Kidney (tissue), 14 donors: ENCODE data around the gene STN1. TPM values are rescaled to one million over a fixed set of nuclear protein-coding genes. Genes with fewer than 3 reads are reported as not detected.

Source experiments
- DNase-seq, 5 donors: peaks; one replicate each; pipeline ENCODE4 v3.0.0-alpha.2; 2013 to 2020
- FAIRE-seq: peaks from 2 replicates; lab custom pipeline; 2012; peaks lifted over from hg19 to GRCh38; lab: Jason Lieb, UNC
- H3K27ac ChIP-seq, 2 donors: one replicate each; pipeline ENCODE4 v1.7.0; 2013; ENCODE audit warnings: low read depth in 2 of 2, low read length in 2 of 2, inconsistent platforms in 1 of 2
- H3K27me3 ChIP-seq: one replicate; pipeline ENCODE4 v1.7.1; 2013; ENCODE audit warnings: low read length, inconsistent platforms; ENCODE audit not compliant: control insufficient read depth, insufficient read depth
- H3K36me3 ChIP-seq, 3 donors: one replicate each; pipeline versions ENCODE4 v1.7.0 to v1.7.1; 2013; ENCODE audit warnings: low read length in 3 of 3, control low read depth in 1 of 3, inconsistent platforms in 1 of 3; ENCODE audit not compliant: insufficient read depth in 3 of 3, control insufficient read depth in 2 of 3
- H3K4me1 ChIP-seq, 3 donors: one replicate each; pipeline versions ENCODE4 v1.7.0 to v1.7.1; 2013; ENCODE audit warnings: low read length in 3 of 3, inconsistent platforms in 1 of 3, low read depth in 1 of 3; ENCODE audit not compliant: control insufficient read depth in 2 of 3, insufficient read depth in 2 of 3
- H3K4me3 ChIP-seq, 3 donors: one replicate each; pipeline versions ENCODE4 v1.7.0 to v1.8.1; 2013; ENCODE audit warnings: low read length in 3 of 3, control low read depth in 1 of 3, inconsistent platforms in 1 of 3
- H3K9ac ChIP-seq, 3 donors: one replicate each; pipeline versions ENCODE4 v1.7.0 to v1.7.1; 2013; ENCODE audit warnings: low read length in 3 of 3, control low read depth in 1 of 3, inconsistent platforms in 1 of 3
- H3K9me3 ChIP-seq, 3 donors: one replicate each; pipeline versions ENCODE4 v1.7.0 to v1.7.1; 2013; ENCODE audit warnings: low read length in 3 of 3, control low read depth in 1 of 3, inconsistent platforms in 1 of 3; ENCODE audit not compliant: control insufficient read depth in 2 of 3, insufficient read depth in 1 of 3
- intact Hi-C: fragments of 100-400 bp; cut with DNase I; formaldehyde crosslinking; loops from one replicate; pipeline ENCODE4 v1.11.1; 2022
- polyA plus RNA-seq: library from polyadenylated mRNA; stranded (reverse); fragments of 350-450 nt; fragmentation: Illumina TruSeq; extraction: RNeasy Lipid Tissue Mini Kit (QIAGEN cat#74804); gene quantifications from one replicate; pipeline ENCODE4 v1.2.3, GENCODE V29; 2014; ENCODE audit warnings: low read depth, low replicate concordance; ENCODE audit not compliant: insufficient read depth
- total RNA-seq: library from RNA; stranded (reverse); fragmentation: NEBNext Ultra II Directional; extraction: Animal tissue kit (Norgen Biotek cat#: 25700); gene quantifications from one replicate; pipeline ENCODE4 v1.2.1, GENCODE V29; 2021
- TF ChIP-seq, protein P1 (sequence below): IDR thresholded peaks from 3 replicates; pipeline ENCODE4 v1.5.1; 2012; ENCODE audit warnings: mild to moderate bottlenecking, moderate library complexity, borderline replicate concordance; ENCODE audit not compliant: insufficient read depth; ENCODE audit errors: extremely low read depth
- donor health status: control.
- donor health status: control.
- donor health status: control.
- donor health status: control.
- donor health status: control.
- donor health status: DM: yes; HTN: yes; CAD: no.
- donor health status: Normal renal cell carcinoma (clear cell type).

Gene STN1
- total and polyA plus RNA-seq, 2 donors from 2014 or later, result 29.4 to 30.1 TPM

DNA sequence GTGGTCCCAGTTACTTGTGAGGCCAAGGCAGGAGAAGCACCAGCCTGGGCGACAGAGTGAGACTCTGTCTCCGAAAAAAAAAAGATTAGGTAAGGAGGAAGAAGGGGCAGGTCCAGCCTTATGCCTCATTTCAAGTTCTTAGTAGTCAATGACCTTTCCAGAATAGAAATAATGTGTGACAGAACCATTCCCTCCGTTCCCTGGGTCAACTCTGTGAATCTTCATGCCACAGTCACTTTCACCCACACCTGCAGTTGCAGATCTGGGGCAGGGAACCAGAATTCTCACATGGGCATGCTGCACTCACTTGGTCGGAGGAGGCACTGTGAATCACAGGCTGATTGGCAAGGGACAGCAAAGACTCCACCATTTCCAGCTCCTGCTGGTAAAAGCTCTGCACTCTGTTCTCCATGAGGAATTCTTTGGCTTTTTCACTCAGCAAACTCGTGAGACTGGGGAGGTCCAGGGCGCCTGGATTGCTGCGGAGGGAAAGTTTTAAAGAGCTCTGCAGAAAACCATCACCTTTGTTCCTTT lies 20.7 kb downstream of the STN1 start:
- no peak for DNase-seq

DNA sequence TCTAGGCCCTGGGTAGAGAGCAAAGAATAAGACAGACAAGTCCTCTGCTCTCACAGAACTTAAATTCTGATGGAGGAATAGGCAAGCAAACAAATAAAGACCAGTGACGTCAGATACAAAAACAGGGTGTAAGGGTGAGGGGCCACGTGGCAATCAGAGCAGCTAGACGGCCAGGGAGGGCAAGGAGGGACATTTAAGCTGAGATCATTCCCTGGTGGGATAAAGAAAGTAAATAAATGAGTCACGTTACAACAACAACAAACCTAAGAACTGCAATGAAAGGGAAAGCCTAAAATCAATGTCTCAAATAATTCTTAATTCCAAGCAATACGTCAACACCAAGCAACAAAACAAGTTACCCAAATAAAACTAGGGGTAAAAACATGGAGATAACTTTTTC lies 21.8 kb downstream of the STN1 start:
- H3K4me3 ChIP-seq, result no peak overlapping the region
- H3K36me3 ChIP-seq, result peaks cover 0 to 21% (median 17%) of the 10 kb centered on the region in 3 donors
- H3K27me3 ChIP-seq, result no peaks in the 10 kb centered on the region
- peak overlapping the region; percentile 68 to 84 for H3K27ac ChIP-seq
- intact Hi-C loops, result no loop called here
- peaks cover 6 to 23% (median 12%) of the 10 kb centered on the region in 3 donors for H3K4me1 ChIP-seq
- FAIRE-seq (no peak), DNase-seq (no peak)
- no peaks in the 10 kb centered on the region for H3K9me3 ChIP-seq
- H3K9ac ChIP-seq, result no peak overlapping the region
- TF ChIP-seq, protein P1, sequence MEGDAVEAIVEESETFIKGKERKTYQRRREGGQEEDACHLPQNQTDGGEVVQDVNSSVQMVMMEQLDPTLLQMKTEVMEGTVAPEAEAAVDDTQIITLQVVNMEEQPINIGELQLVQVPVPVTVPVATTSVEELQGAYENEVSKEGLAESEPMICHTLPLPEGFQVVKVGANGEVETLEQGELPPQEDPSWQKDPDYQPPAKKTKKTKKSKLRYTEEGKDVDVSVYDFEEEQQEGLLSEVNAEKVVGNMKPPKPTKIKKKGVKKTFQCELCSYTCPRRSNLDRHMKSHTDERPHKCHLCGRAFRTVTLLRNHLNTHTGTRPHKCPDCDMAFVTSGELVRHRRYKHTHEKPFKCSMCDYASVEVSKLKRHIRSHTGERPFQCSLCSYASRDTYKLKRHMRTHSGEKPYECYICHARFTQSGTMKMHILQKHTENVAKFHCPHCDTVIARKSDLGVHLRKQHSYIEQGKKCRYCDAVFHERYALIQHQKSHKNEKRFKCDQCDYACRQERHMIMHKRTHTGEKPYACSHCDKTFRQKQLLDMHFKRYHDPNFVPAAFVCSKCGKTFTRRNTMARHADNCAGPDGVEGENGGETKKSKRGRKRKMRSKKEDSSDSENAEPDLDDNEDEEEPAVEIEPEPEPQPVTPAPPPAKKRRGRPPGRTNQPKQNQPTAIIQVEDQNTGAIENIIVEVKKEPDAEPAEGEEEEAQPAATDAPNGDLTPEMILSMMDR, result no peak

More for the DNA sequence above, 20.7 kb downstream of the STN1 start:
- no peaks in the 10 kb centered on the region for H3K9me3 ChIP-seq
- no peak for FAIRE-seq
- H3K4me3 ChIP-seq, result no peak overlapping the region
- no peak overlapping the region for H3K9ac ChIP-seq
- TF ChIP-seq, protein P1, result no peak
- no peaks in the 10 kb centered on the region for H3K27me3 ChIP-seq
- intact Hi-C loops, result no loop called here
- no peak overlapping the region for H3K27ac ChIP-seq
- H3K4me1 ChIP-seq, result peaks cover 6 to 22% (median 12%) of the 10 kb centered on the region in 3 donors
- peaks cover 0 to 17% (median 16%) of the 10 kb centered on the region in 3 donors for H3K36me3 ChIP-seq

DNA sequence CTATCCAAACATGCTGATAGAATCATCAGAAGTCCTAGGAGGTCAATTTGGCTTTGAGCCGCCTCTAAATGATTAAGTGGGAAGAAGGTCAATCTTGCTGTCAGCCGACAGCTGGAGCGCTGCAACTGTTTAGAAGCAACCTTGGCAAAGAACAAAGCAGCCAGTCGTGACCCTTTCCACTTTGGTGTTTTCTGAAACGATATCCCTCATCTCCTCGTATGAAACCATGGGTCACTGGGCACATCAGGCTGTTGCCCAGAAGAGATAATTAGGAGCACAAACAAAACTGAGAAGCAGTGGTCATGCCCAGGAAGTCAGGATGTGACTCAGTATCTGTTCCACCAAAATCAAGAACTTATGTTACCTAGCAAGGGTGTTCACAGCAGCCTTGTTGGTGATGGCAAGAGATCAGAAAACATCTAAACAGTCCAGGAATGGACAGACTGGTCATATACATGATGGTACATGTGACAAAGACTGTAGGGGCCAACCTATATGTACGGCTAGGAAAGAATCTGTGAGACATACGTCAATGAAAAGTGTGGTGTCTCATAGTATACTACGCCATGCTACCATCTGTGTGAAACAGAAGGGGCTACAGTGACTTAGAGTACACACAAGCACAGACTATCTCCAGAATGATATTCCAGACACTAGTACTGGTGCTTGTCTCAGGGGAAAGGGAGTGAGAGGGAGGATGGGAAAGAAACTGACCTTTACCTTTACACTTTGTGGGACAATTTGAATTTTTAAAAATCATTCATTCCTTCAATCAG lies 22.4 kb downstream of the STN1 start:
- peak overlapping the region in 1 of 3 donors; percentile 3 for H3K9ac ChIP-seq
- no peaks in the 10 kb centered on the region for H3K27me3 ChIP-seq
- TF ChIP-seq, protein P1, result no peak
- H3K4me3 ChIP-seq, result no peak overlapping the region
- intact Hi-C loops, result no loop called here
- H3K27ac ChIP-seq, result peak overlapping the region; percentile 68 to 84
- H3K36me3 ChIP-seq, result peaks cover 0 to 23% (median 17%) of the 10 kb centered on the region in 3 donors
- FAIRE-seq, result no peak
- no peaks in the 10 kb centered on the region for H3K9me3 ChIP-seq
- peaks cover 6 to 23% (median 12%) of the 10 kb centered on the region in 3 donors for H3K4me1 ChIP-seq
- DNase-seq, result peak in 4 of 5 donors; percentile 67 to 93 (median 84)
